ENCODE measurements around the gene COX5B.
A peak's percentile ranks its signal among the peaks of the same experiment; 100 is the strongest.
"Not testable (repeated sequence)": the region's sequence is repeated elsewhere in the genome, so short reads cannot be mapped to it uniquely, and the experiment has no call there.

Gene COX5B

DNA sequence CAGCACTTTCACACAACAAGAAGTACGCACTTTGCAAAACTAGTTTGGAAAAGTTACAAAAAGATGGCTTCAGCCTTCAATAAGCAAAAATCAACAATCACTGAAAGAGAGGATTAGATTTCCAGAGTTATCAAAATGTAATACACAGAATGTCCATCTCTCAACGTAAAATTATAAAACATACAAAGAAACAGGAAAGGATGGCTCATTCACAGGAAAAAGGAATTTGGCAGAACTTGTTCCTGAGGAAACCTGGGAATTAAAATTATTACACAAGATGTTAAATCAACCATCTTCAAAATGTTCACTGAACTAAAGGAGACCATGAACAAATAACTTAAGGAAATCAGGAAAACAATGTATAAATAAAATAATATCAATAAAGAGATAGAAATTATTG, 31.6 kb downstream of the COX5B start:
- no peak overlapping the region for H3K56ac ChIP-seq (ENCODE audit: low read length)
- H3K27me3 ChIP-seq (ENCODE audit: insufficient read depth, low read length, poor library complexity) = no peaks in the 10 kb centered on the region
- no peak overlapping the region for H3K18ac ChIP-seq (ENCODE audit: low read length)
- no peak overlapping the region for H3K4me2 ChIP-seq (ENCODE audit: low read length)
- no peak overlapping the region for H3K27ac ChIP-seq (ENCODE audit: low read depth, low read length)
- H4K5ac ChIP-seq (ENCODE audit: low read length) = no peak overlapping the region
- H2AK5ac ChIP-seq (ENCODE audit: low read length) = no peak overlapping the region
- H2BK5ac ChIP-seq (ENCODE audit: low read length) = no peak overlapping the region
- H4K8ac ChIP-seq (ENCODE audit: low read depth, low read length) = no peak overlapping the region
- no peaks in the 10 kb centered on the region for H3K79me2 ChIP-seq (ENCODE audit: control insufficient read depth, insufficient read depth, low read length)
- H3K36me3 ChIP-seq (ENCODE audit: control insufficient read depth, insufficient read depth, low read length) = no peaks in the 10 kb centered on the region
- peaks cover 3% of the 10 kb centered on the region for H3K4me1 ChIP-seq (ENCODE audit: control insufficient read depth, low read depth, low read length)
- no peak overlapping the region for H3K23ac ChIP-seq (ENCODE audit: low read length)
- no peak overlapping the region for H3K9ac ChIP-seq (ENCODE audit: low read length)
- DNase-seq = no peak
- H3K79me1 ChIP-seq (ENCODE audit: low read length) = no peaks in the 10 kb centered on the region
- no peak overlapping the region for H2BK15ac ChIP-seq (replicated peaks; ENCODE audit: low read depth)
- no peak overlapping the region for H2BK120ac ChIP-seq (ENCODE audit: low read depth, low read length)
- no peak overlapping the region for H3K4me3 ChIP-seq (ENCODE audit: low read length)
- WGBS (ENCODE audit: extremely low coverage, insufficient coverage, low lambda C conversion rate) = no CpG with 5 or more reads among the region's 2 CpGs
- H3K4ac ChIP-seq (ENCODE audit: low read depth, low read length) = no peak overlapping the region

DNA sequence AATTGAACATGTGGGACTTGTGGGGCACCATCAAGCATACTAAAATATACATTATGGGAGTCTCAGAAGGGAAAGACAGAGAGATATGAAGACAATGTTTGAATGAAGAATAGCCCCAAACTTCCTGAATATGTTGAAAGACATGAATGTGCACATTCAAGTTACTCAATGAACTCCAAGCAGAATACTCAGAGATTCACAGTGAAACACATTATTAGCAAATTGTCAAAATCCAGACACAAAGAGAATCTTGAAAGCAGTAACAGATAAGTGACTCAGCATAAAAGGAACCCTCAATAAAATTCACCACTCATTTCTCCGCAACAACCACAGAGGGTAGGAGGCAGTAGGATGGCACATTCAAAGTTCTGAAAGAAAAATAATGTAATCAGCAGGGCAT, 32.4 kb downstream of the COX5B start:
- Histone ChIP-seq H3K27me3 (ENCODE audit: insufficient read depth, low read length, poor library complexity) (no peaks in the 10 kb centered on the region), H3K79me2 (ENCODE audit: control insufficient read depth, insufficient read depth, low read length) (no peaks in the 10 kb centered on the region), H3K27ac (ENCODE audit: low read depth, low read length) (no peak overlapping the region), H3K23ac (ENCODE audit: low read length) (no peak overlapping the region), H2BK5ac (ENCODE audit: low read length) (no peak overlapping the region), H3K4me1 (ENCODE audit: control insufficient read depth, low read depth, low read length) (peaks cover 3% of the 10 kb centered on the region), H3K18ac (ENCODE audit: low read length) (no peak overlapping the region), H3K4ac (ENCODE audit: low read depth, low read length) (no peak overlapping the region), H4K5ac (ENCODE audit: low read length) (no peak overlapping the region), H2BK120ac (ENCODE audit: low read depth, low read length) (no peak overlapping the region), H3K56ac (ENCODE audit: low read length) (no peak overlapping the region), H2BK15ac (replicated peaks; ENCODE audit: low read depth) (no peak overlapping the region), H3K4me3 (ENCODE audit: low read length) (no peak overlapping the region), H2AK5ac (ENCODE audit: low read length) (no peak overlapping the region), H4K8ac (ENCODE audit: low read depth, low read length) (no peak overlapping the region), H3K9ac (ENCODE audit: low read length) (no peak overlapping the region), H3K36me3 (ENCODE audit: control insufficient read depth, insufficient read depth, low read length) (no peaks in the 10 kb centered on the region), H3K4me2 (ENCODE audit: low read length) (no peak overlapping the region), H3K79me1 (ENCODE audit: low read length) (no peaks in the 10 kb centered on the region)
- no CpG with 5 or more reads among the region's 1 CpG for WGBS (ENCODE audit: extremely low coverage, insufficient coverage, low lambda C conversion rate)
- DNase-seq = no peak

DNA sequence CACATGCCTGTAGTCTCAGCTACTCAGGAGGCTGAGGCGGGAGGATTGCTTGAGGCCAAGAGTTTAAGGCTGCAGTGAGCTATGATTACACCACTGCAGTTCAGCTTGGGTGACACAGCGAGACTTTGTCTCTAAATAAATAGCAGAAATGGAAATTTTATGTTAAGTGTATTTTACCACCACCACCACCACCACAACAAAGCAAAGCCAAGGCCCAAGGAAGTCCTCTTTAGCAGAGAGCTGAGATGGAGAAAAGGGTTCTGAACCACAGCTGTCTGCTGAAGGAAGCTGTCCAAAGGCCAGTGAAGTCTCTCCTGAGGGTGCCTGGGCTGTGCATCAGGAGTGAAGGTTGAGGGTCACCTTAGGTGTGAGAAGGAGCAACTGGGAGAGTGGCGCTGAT, 41.4 kb downstream of the COX5B start:
- not testable (repeated sequence) for H3K36me3 ChIP-seq (ENCODE audit: control insufficient read depth, insufficient read depth, low read length); H3K79me1 ChIP-seq (ENCODE audit: low read length); H3K4ac ChIP-seq (ENCODE audit: low read depth, low read length); H2BK120ac ChIP-seq (ENCODE audit: low read depth, low read length); H3K4me3 ChIP-seq (ENCODE audit: low read length); DNase-seq; H3K4me1 ChIP-seq (ENCODE audit: control insufficient read depth, low read depth, low read length); H2AK5ac ChIP-seq (ENCODE audit: low read length); H3K4me2 ChIP-seq (ENCODE audit: low read length); H3K18ac ChIP-seq (ENCODE audit: low read length); H2BK5ac ChIP-seq (ENCODE audit: low read length); H4K5ac ChIP-seq (ENCODE audit: low read length); H3K23ac ChIP-seq (ENCODE audit: low read length); H3K56ac ChIP-seq (ENCODE audit: low read length); H3K27me3 ChIP-seq (ENCODE audit: insufficient read depth, low read length, poor library complexity); H3K27ac ChIP-seq (ENCODE audit: low read depth, low read length); H2BK15ac ChIP-seq (replicated peaks; ENCODE audit: low read depth); H3K79me2 ChIP-seq (ENCODE audit: control insufficient read depth, insufficient read depth, low read length); H3K9ac ChIP-seq (ENCODE audit: low read length); H4K8ac ChIP-seq (ENCODE audit: low read depth, low read length)
- no CpG with 5 or more reads among the region's 3 CpGs for WGBS (ENCODE audit: extremely low coverage, insufficient coverage, low lambda C conversion rate)

DNA sequence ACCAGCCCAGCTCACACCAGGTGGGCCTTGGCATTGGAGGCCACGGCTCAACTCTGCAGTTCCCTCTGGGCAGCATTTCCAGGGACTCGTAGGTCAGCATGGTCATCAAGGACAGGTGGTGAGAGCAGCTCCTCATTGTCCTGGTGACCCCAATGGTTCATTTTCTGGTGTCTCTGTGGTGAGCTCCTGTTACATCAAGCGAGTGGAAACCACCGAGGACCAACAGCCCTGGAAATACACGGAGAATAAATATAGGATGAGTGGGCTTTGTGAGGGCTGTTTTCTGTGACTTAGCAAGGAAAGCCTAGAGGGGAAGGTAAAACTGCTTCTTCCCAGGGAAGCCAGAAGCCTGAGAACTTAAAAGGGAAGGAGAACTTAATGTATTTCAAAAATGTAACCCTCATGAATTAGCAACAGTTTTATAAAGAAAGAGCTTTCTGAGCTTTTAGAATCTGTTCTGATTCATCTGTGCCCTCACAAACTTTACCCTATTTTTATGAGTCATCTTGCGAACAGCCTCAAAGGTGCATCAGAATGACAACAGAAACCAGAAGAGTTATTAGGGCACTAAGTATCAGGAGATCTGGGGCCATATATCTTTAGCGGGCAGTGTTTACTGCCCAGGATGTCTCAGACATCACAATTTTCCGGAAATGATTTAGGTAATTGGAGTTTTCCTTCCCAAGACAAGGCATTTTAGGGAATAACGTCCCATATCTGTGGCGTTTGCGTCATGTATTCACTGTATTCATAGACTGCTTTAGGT, 42.4 kb downstream of the COX5B start:
- no peaks in the 10 kb centered on the region for H3K79me2 ChIP-seq (ENCODE audit: control insufficient read depth, insufficient read depth, low read length)
- no peak overlapping the region for H3K18ac ChIP-seq (ENCODE audit: low read length)
- no peak overlapping the region for H2AK5ac ChIP-seq (ENCODE audit: low read length)
- H4K5ac ChIP-seq (ENCODE audit: low read length) = no peak overlapping the region
- H3K4me1 ChIP-seq (ENCODE audit: control insufficient read depth, low read depth, low read length) = no peaks in the 10 kb centered on the region
- H2BK120ac ChIP-seq (ENCODE audit: low read depth, low read length) = no peak overlapping the region
- no peaks in the 10 kb centered on the region for H3K79me1 ChIP-seq (ENCODE audit: low read length)
- no peak overlapping the region for H2BK15ac ChIP-seq (replicated peaks; ENCODE audit: low read depth)
- no peaks in the 10 kb centered on the region for H3K27me3 ChIP-seq (ENCODE audit: insufficient read depth, low read length, poor library complexity)
- H3K56ac ChIP-seq (ENCODE audit: low read length) = no peak overlapping the region
- no peak overlapping the region for H3K23ac ChIP-seq (ENCODE audit: low read length)
- no peak overlapping the region for H2BK5ac ChIP-seq (ENCODE audit: low read length)
- no peak overlapping the region for H3K27ac ChIP-seq (ENCODE audit: low read depth, low read length)
- no peak overlapping the region for H4K8ac ChIP-seq (ENCODE audit: low read depth, low read length)
- no peak overlapping the region for H3K4ac ChIP-seq (ENCODE audit: low read depth, low read length)
- no peaks in the 10 kb centered on the region for H3K36me3 ChIP-seq (ENCODE audit: control insufficient read depth, insufficient read depth, low read length)
- no peak for DNase-seq
- H3K4me3 ChIP-seq (ENCODE audit: low read length) = no peak overlapping the region
- no CpG with 5 or more reads among the region's 11 CpGs for WGBS (ENCODE audit: extremely low coverage, insufficient coverage, low lambda C conversion rate)
- H3K9ac ChIP-seq (ENCODE audit: low read length) = no peak overlapping the region
- H3K4me2 ChIP-seq (ENCODE audit: low read length) = no peak overlapping the region

DNA sequence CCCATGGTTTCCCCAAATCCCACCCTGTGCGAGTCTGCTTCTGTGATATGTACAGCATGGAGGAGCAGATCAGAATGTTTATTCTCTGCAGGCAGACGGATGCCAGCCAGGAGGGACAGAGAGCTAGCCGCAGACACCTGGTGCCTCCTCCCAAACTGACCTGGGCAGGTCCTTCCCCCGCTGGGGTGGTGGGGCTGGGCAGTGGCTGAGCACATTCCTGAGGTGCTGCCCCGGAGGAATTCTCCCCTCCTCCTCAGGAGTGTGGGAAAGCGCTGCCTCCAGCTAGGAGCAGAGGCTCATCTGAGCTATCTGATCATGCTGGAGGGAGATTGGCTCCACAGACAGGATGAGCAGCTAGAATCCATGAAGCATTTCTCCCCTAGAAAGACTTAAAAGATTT, 45.3 kb downstream of the COX5B start:
- peak; percentile 85 for DNase-seq

DNA sequence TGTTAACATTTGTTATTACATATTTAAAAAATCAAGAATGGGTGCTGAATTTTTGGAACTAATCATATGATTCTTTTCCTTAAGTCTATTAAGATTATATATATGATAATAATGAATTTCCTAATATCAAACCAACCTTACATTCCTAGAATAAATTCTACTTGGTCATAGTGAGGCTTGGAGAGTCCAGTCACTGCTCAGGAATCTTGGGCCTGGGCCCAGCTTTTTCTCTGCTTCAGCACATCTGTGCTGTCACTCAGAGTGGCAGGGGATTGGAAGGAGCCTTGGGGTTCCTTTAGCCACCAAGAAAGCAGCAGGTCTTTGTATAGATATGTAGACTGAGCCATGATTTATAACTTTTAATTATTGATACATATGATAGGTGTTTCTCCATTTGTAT, 47.6 kb downstream of the COX5B start:
- H3K56ac ChIP-seq (ENCODE audit: low read length) = no peak overlapping the region
- H2BK15ac ChIP-seq (replicated peaks; ENCODE audit: low read depth) = no peak overlapping the region
- no peak overlapping the region for H4K8ac ChIP-seq (ENCODE audit: low read depth, low read length)
- no peak overlapping the region for H3K4me3 ChIP-seq (ENCODE audit: low read length)
- no peaks in the 10 kb centered on the region for H3K79me2 ChIP-seq (ENCODE audit: control insufficient read depth, insufficient read depth, low read length)
- H3K36me3 ChIP-seq (ENCODE audit: control insufficient read depth, insufficient read depth, low read length) = no peaks in the 10 kb centered on the region
- H3K4ac ChIP-seq (ENCODE audit: low read depth, low read length) = no peak overlapping the region
- DNase-seq = no peak
- H2BK5ac ChIP-seq (ENCODE audit: low read length) = no peak overlapping the region
- no peak overlapping the region for H3K4me2 ChIP-seq (ENCODE audit: low read length)
- H2AK5ac ChIP-seq (ENCODE audit: low read length) = no peak overlapping the region
- no peaks in the 10 kb centered on the region for H3K79me1 ChIP-seq (ENCODE audit: low read length)
- no peak overlapping the region for H4K5ac ChIP-seq (ENCODE audit: low read length)
- no peak overlapping the region for H3K27ac ChIP-seq (ENCODE audit: low read depth, low read length)
- no peaks in the 10 kb centered on the region for H3K27me3 ChIP-seq (ENCODE audit: insufficient read depth, low read length, poor library complexity)
- H3K23ac ChIP-seq (ENCODE audit: low read length) = no peak overlapping the region
- H3K9ac ChIP-seq (ENCODE audit: low read length) = no peak overlapping the region
- H3K18ac ChIP-seq (ENCODE audit: low read length) = no peak overlapping the region
- H2BK120ac ChIP-seq (ENCODE audit: low read depth, low read length) = no peak overlapping the region
- no peaks in the 10 kb centered on the region for H3K4me1 ChIP-seq (ENCODE audit: control insufficient read depth, low read depth, low read length)

More for the DNA sequence above, 45.3 kb downstream of the COX5B start:
- Histone ChIP-seq H3K79me2 (ENCODE audit: control insufficient read depth, insufficient read depth, low read length) (no peaks in the 10 kb centered on the region), H4K8ac (ENCODE audit: low read depth, low read length) (no peak overlapping the region), H3K4me2 (ENCODE audit: low read length) (no peak overlapping the region), H2BK15ac (replicated peaks; ENCODE audit: low read depth) (no peak overlapping the region), H3K56ac (ENCODE audit: low read length) (peak overlapping the region; percentile 42), H3K79me1 (ENCODE audit: low read length) (no peaks in the 10 kb centered on the region), H4K5ac (ENCODE audit: low read length) (no peak overlapping the region), H3K23ac (ENCODE audit: low read length) (no peak overlapping the region), H3K27ac (ENCODE audit: low read depth, low read length) (no peak overlapping the region), H3K4me3 (ENCODE audit: low read length) (no peak overlapping the region), H3K4me1 (ENCODE audit: control insufficient read depth, low read depth, low read length) (no peaks in the 10 kb centered on the region), H2AK5ac (ENCODE audit: low read length) (no peak overlapping the region), H3K18ac (ENCODE audit: low read length) (no peak overlapping the region), H2BK5ac (ENCODE audit: low read length) (no peak overlapping the region), H3K27me3 (ENCODE audit: insufficient read depth, low read length, poor library complexity) (no peaks in the 10 kb centered on the region), H2BK120ac (ENCODE audit: low read depth, low read length) (no peak overlapping the region), H3K36me3 (ENCODE audit: control insufficient read depth, insufficient read depth, low read length) (no peaks in the 10 kb centered on the region), H3K9ac (ENCODE audit: low read length) (no peak overlapping the region), H3K4ac (ENCODE audit: low read depth, low read length) (no peak overlapping the region)
- WGBS (ENCODE audit: extremely low coverage, insufficient coverage, low lambda C conversion rate) = no CpG with 5 or more reads among the region's 6 CpGs
